HEK293T (cell line): ENCODE measurements around the gene PFN1.

Experiments used
- CTBP1 ChIP-seq: fragments of 450-650 bp; IDR thresholded peaks from 2 replicates; pipeline ENCODE4 v1.6.1; 2016; ENCODE audit warnings: borderline replicate concordance
- ELF4 ChIP-seq: fragments of 450-650 bp; IDR thresholded peaks from 2 replicates; pipeline ENCODE4 v1.6.1; 2017; ENCODE audit warnings: antibody characterized with exemption
- FOXK2 ChIP-seq: fragments of 450-650 bp; IDR thresholded peaks from 2 replicates; pipeline ENCODE4 v1.6.1; 2016; ENCODE audit warnings: mild to moderate bottlenecking
- SP1 ChIP-seq: fragments of 450-650 bp; IDR thresholded peaks from 2 replicates; pipeline ENCODE4 v1.6.1; 2017
- SUZ12 ChIP-seq: fragments of 450-650 bp; IDR thresholded peaks from 2 replicates; pipeline ENCODE4 v1.6.1; 2016; ENCODE audit warnings: mild to moderate bottlenecking

GRCh38 chr17:4944554-4945175, 3.7 kb downstream of the PFN1 start:
- TF ChIP-seq SUZ12 (no peak), SP1 (no peak), CTBP1 (no peak), FOXK2 (no peak), ELF4 (no peak)
